Activated naive CD8-positive, alpha-beta T cell treated with anti-CD3 and anti-CD28 coated beads, Interleukin-2, amount 10 ng/mL, durations not matched to agents 7 days and 5 days (primary cell): ENCODE results near the gene NYNRIN. TPM values are rescaled to one million over a fixed set of nuclear protein-coding genes. Genes with fewer than 3 reads are reported as not detected.

ENCODE experiments used
- ATAC-seq: fragments of 150-1000 bp; cut with Tn5 transposase; one replicate; pipeline ENCODE4 v1.10.0; 2021; ENCODE audit warnings: low read depth, moderate library complexity
- POLR2A ChIA-PET: fragments of 350-600 bp; sonication (Branson Sonifier 250); formaldehyde crosslinking; loops from one replicate; lab custom pipeline; 2021; ENCODE audit warnings: antibody characterized with exemption; lab: Charles Lee
- DNase-seq: peaks from one replicate; pipeline ENCODE4 v3.0.0; 2021
- H3K27ac Mint-ChIP-seq: one replicate; pipeline ENCODE4 v1.8.0; 2022; ENCODE audit warnings: mild to moderate bottlenecking, mixed read lengths
- H3K27me3 Mint-ChIP-seq: one replicate; pipeline ENCODE4 v1.8.0; 2022; ENCODE audit warnings: mild to moderate bottlenecking, moderate library complexity, mixed read lengths
- H3K36me3 Mint-ChIP-seq: one replicate; pipeline ENCODE4 v1.8.0; 2021; ENCODE audit warnings: mild to moderate bottlenecking, mixed read lengths
- H3K4me1 Mint-ChIP-seq: one replicate; pipeline ENCODE4 v1.8.0; 2021; ENCODE audit warnings: mixed read lengths
- H3K4me3 Mint-ChIP-seq: one replicate; pipeline ENCODE4 v1.8.0; 2022; ENCODE audit warnings: mild to moderate bottlenecking, moderate library complexity, mixed read lengths
- H3K9me3 Mint-ChIP-seq: one replicate; pipeline ENCODE4 v1.8.0; 2021; ENCODE audit warnings: mixed read lengths
- total RNA-seq, 2 experiments: library from RNA; stranded (reverse); gene quantifications; one replicate each; pipeline ENCODE4 v1.2.3, GENCODE V29; 2021

The NYNRIN gene
- total RNA-seq, 2 experiments from 2014 or later, result 0.34 to 0.42 TPM

GRCh38 chr14:24388474-24389179, 10.2 kb upstream of the NYNRIN start:
- no peak overlapping the region for H3K4me3 Mint-ChIP-seq
- H3K36me3 Mint-ChIP-seq, result no peaks in the 10 kb centered on the region
- POLR2A ChIA-PET, result no interaction called here
- peaks cover 5% of the 10 kb centered on the region for H3K4me1 Mint-ChIP-seq
- no peak for ATAC-seq
- no peak for DNase-seq
- no peaks in the 10 kb centered on the region for H3K9me3 Mint-ChIP-seq
- H3K27me3 Mint-ChIP-seq, result peaks cover 52% of the 10 kb centered on the region
- no peak overlapping the region for H3K27ac Mint-ChIP-seq

GRCh38 chr14:24389226-24389848, 9.5 kb upstream of the NYNRIN start:
- Mint-ChIP-seq H3K27me3 (peaks cover 48% of the 10 kb centered on the region), H3K36me3 (no peaks in the 10 kb centered on the region), H3K27ac (no peak overlapping the region), H3K9me3 (no peaks in the 10 kb centered on the region), H3K4me1 (peaks cover 5% of the 10 kb centered on the region), H3K4me3 (no peak overlapping the region)
- DNase-seq (no peak), ATAC-seq (no peak)
- POLR2A ChIA-PET, result interaction anchor here (0.9 kb wide), 1 partner anchor 42 kb away, joined by 3 read pairs; no protein-coding TSS in a partner anchor

- Mint-ChIP-seq H3K4me1 (peaks cover 7% of the 10 kb centered on the region), H3K36me3 (no peaks in the 10 kb centered on the region), H3K27ac (no peak overlapping the region), H3K9me3 (no peaks in the 10 kb centered on the region), H3K27me3 (peaks cover 51% of the 10 kb centered on the region), H3K4me3 (no peak overlapping the region)
- POLR2A ChIA-PET, result no interaction called here
- ATAC-seq (no peak), DNase-seq (no peak)
Observed at GRCh38 chr14:24390701-24391468, 7.9 kb upstream of the NYNRIN start.

- POLR2A ChIA-PET, result no interaction called here
- no peak for ATAC-seq
- peaks cover 10% of the 10 kb centered on the region for H3K4me1 Mint-ChIP-seq
Observed at GRCh38 chr14:24392325-24393091, 6.3 kb upstream of the NYNRIN start.

GRCh38 chr14:24394275-24394674, 4.5 kb upstream of the NYNRIN start:
- no peaks in the 10 kb centered on the region for H3K9me3 Mint-ChIP-seq
- H3K4me1 Mint-ChIP-seq, result peaks cover 10% of the 10 kb centered on the region
- no peak overlapping the region for H3K4me3 Mint-ChIP-seq
- H3K27me3 Mint-ChIP-seq, result peaks cover 41% of the 10 kb centered on the region
- no peak for DNase-seq
- POLR2A ChIA-PET, result no interaction called here
- no peak overlapping the region for H3K27ac Mint-ChIP-seq
- ATAC-seq, result no peak
- no peaks in the 10 kb centered on the region for H3K36me3 Mint-ChIP-seq

More at GRCh38 chr14:24392325-24393091, 6.3 kb upstream of the NYNRIN start:
- Mint-ChIP-seq H3K27ac (no peak overlapping the region), H3K9me3 (no peaks in the 10 kb centered on the region), H3K36me3 (no peaks in the 10 kb centered on the region), H3K4me3 (no peak overlapping the region), H3K27me3 (peaks cover 56% of the 10 kb centered on the region)
- DNase-seq, result no peak

GRCh38 chr14:24395609-24396582, 2.9 kb upstream of the NYNRIN start:
- no peaks in the 10 kb centered on the region for H3K9me3 Mint-ChIP-seq
- no peak for ATAC-seq

GRCh38 chr14:24397639-24398292, 1.0 kb upstream of the NYNRIN start:
- H3K4me3 Mint-ChIP-seq, result no peak overlapping the region
- ATAC-seq (no peak), DNase-seq (no peak)
- H3K9me3 Mint-ChIP-seq, result no peaks in the 10 kb centered on the region
- no peaks in the 10 kb centered on the region for H3K36me3 Mint-ChIP-seq
- H3K27ac Mint-ChIP-seq, result no peak overlapping the region
- POLR2A ChIA-PET, result no interaction called here
- H3K27me3 Mint-ChIP-seq, result peaks cover 46% of the 10 kb centered on the region
- peaks cover 10% of the 10 kb centered on the region for H3K4me1 Mint-ChIP-seq

More at GRCh38 chr14:24395609-24396582, 2.9 kb upstream of the NYNRIN start:
- H3K36me3 Mint-ChIP-seq, result no peaks in the 10 kb centered on the region
- H3K4me1 Mint-ChIP-seq, result peaks cover 11% of the 10 kb centered on the region
- DNase-seq, result no peak
- H3K27ac Mint-ChIP-seq, result no peak overlapping the region
- no peak overlapping the region for H3K4me3 Mint-ChIP-seq
- POLR2A ChIA-PET, result interaction anchor here (1.4 to 1.6 kb wide), 2 partner anchors 34 to 62 kb away, joined by 5 to 6 read pairs; partner anchors contain the start of genes CBLN3 and KHNYN
- peaks cover 42% of the 10 kb centered on the region for H3K27me3 Mint-ChIP-seq

- no peaks in the 10 kb centered on the region for H3K36me3 Mint-ChIP-seq
- peaks cover 46% of the 10 kb centered on the region for H3K27me3 Mint-ChIP-seq
- H3K27ac Mint-ChIP-seq, result no peak overlapping the region
- POLR2A ChIA-PET, result interaction anchor here (0.7 to 1.2 kb wide), 3 partner anchors 27 to 31 kb away, joined by 3 to 5 read pairs (median 3); partner anchors contain the start of genes CBLN3 and KHNYN
- DNase-seq (no peak), ATAC-seq (no peak)
- no peaks in the 10 kb centered on the region for H3K9me3 Mint-ChIP-seq
- peaks cover 10% of the 10 kb centered on the region for H3K4me1 Mint-ChIP-seq
- no peak overlapping the region for H3K4me3 Mint-ChIP-seq
Observed at GRCh38 chr14:24398293-24398652, 530 bp upstream of the NYNRIN start.

- Mint-ChIP-seq H3K4me3 (peak overlapping the region; percentile 74), H3K27ac (peak overlapping the region; percentile 30), H3K4me1 (peaks cover 9% of the 10 kb centered on the region), H3K36me3 (no peaks in the 10 kb centered on the region), H3K27me3 (peaks cover 53% of the 10 kb centered on the region), H3K9me3 (no peaks in the 10 kb centered on the region)
- ATAC-seq (no peak), DNase-seq (no peak)
- POLR2A ChIA-PET, result interaction anchor here (1.0 to 1.2 kb wide), 2 partner anchors 26 to 30 kb away, joined by 3 to 5 read pairs; partner anchors contain the start of genes CBLN3 and KHNYN
Observed at GRCh38 chr14:24399447-24399822, 632 bp downstream of the NYNRIN start.

- H3K27ac Mint-ChIP-seq, result no peak overlapping the region
- DNase-seq (no peak), ATAC-seq (no peak)
- H3K4me3 Mint-ChIP-seq, result peak overlapping the region; percentile 21
- POLR2A ChIA-PET, result no interaction called here
- peaks cover 53% of the 10 kb centered on the region for H3K27me3 Mint-ChIP-seq
- no peaks in the 10 kb centered on the region for H3K9me3 Mint-ChIP-seq
- no peaks in the 10 kb centered on the region for H3K36me3 Mint-ChIP-seq
- H3K4me1 Mint-ChIP-seq, result peaks cover 9% of the 10 kb centered on the region
Observed at GRCh38 chr14:24399999-24400718, 1.4 kb downstream of the NYNRIN start.
